WERI-Rb-1 (cell line): ENCODE measurements around the gene RERE.

Experiments used
- DNase-seq: peaks from one replicate; pipeline ENCODE4 v3.0.0-alpha.2; 2020
- H3K27ac ChIP-seq: fragments of 250-450 bp; sonication (Bioruptor Pico); 2 replicates; pipeline ENCODE4 v1.5.1; 2020; ENCODE audit warnings: mild to moderate bottlenecking, moderate library complexity
- H3K27me3 ChIP-seq: fragments of 250-450 bp; sonication (Bioruptor Pico); 2 replicates; pipeline ENCODE4 v1.5.1; 2021; ENCODE audit warnings: mild to moderate bottlenecking, low read depth, moderate library complexity; ENCODE audit not compliant: insufficient read depth, severe bottlenecking
- H3K36me3 ChIP-seq: fragments of 250-450 bp; sonication (Bioruptor Pico); 2 replicates; pipeline ENCODE4 v1.5.1; 2020; ENCODE audit warnings: mild to moderate bottlenecking, moderate library complexity
- H3K4me3 ChIP-seq: 2 replicates; pipeline ENCODE4 v1.5.1; 2011; ENCODE audit warnings: low read depth, mild to moderate bottlenecking, control low read depth, low read length
- H3K9me3 ChIP-seq: fragments of 250-450 bp; sonication (Bioruptor Pico); 2 replicates; pipeline ENCODE4 v1.5.1; 2021; ENCODE audit warnings: mild to moderate bottlenecking, moderate library complexity; ENCODE audit not compliant: severe bottlenecking
- CTCF ChIP-seq: IDR thresholded peaks from 2 replicates; pipeline ENCODE4 v1.5.1; 2011; ENCODE audit warnings: low read depth, mild to moderate bottlenecking, control low read depth, inconsistent platforms, low read length

The RERE gene

DNA sequence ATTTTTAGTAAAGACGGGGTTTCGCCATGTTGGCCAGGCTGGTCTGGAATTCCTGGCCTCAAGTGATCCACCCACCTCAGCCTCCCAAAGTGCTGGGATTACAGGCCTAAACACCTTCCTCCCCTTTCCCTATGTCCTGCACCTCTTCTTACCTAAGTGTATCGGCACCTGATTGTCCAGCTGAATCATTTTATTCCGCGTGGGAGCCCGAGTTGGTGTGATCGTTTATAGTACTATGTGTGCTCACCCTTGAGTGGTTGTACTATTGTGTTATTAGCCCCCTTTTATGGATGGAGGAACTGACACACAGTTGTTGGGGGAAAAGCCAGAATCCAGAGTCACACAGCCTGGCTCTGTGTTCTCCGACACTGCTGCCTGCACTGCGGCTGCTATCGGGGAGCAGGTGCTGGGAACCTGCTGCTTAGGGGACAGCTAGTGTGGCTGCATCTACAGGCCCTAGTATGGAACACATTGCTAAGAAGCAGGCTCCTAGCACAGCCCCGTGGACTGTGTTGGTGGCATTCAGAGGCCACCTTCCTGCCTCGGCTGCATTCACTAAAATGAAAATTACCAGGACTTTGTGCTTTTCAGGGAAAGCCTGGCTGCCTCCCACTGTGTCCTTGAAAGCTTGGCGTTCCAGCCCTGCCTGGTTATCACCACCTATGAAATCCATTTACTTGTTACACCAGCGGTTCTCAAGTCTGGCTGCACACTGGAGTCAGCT is 39.4 kb upstream of the RERE start:
- no peak for TF ChIP-seq CTCF
- no peak overlapping the region for H3K27ac ChIP-seq
- peaks cover 3% of the 10 kb centered on the region for H3K9me3 ChIP-seq
- H3K27me3 ChIP-seq = no peaks in the 10 kb centered on the region
- H3K36me3 ChIP-seq = peaks cover 61% of the 10 kb centered on the region
- no peak overlapping the region for H3K4me3 ChIP-seq
- DNase-seq = no peak

DNA sequence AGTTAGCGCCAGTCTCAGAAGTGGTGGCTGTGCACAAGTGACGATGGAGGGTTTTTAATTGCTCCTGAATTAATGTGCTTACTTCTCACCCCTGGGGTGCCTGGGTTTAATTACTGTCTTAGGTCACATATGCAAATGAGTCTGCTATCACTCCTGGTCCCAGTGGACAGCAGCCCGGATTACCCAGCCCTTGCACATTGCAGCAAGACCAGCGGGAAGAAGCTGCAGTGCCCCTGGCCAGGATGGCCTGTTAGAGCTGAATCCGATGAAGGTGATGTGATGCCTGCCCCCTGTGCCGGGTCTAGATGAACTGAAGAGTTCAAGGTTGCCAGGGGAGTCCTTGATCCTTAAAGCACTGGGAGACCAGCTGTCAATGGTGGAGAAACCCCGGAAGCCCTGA is 36.8 kb upstream of the RERE start:
- peaks cover 3% of the 10 kb centered on the region for H3K9me3 ChIP-seq
- peaks cover 35% of the 10 kb centered on the region for H3K36me3 ChIP-seq
- no peak overlapping the region for H3K4me3 ChIP-seq
- no peak for TF ChIP-seq CTCF
- no peak overlapping the region for H3K27ac ChIP-seq
- DNase-seq = no peak
- H3K27me3 ChIP-seq = no peaks in the 10 kb centered on the region

- no peak for TF ChIP-seq CTCF
- Histone ChIP-seq H3K4me3 (no peak overlapping the region), H3K9me3 (peaks cover 3% of the 10 kb centered on the region), H3K27ac (no peak overlapping the region), H3K27me3 (no peaks in the 10 kb centered on the region), H3K36me3 (peaks cover 4% of the 10 kb centered on the region)
- no peak for DNase-seq
Measured at GRCh38 chr1:8851060-8851459, 33.6 kb upstream of the RERE start.

GRCh38 chr1:8848663-8849386 is 31.4 kb upstream of the RERE start:
- Histone ChIP-seq H3K9me3 (peaks cover 2% of the 10 kb centered on the region), H3K27ac (peak overlapping the region; percentile 36; the same call in 1 of the 2 replicates), H3K27me3 (no peaks in the 10 kb centered on the region), H3K36me3 (no peaks in the 10 kb centered on the region), H3K4me3 (no peak overlapping the region)
- DNase-seq = peak; percentile 88
- peak; percentile 94 for TF ChIP-seq CTCF

- DNase-seq = no peak
- H3K36me3 ChIP-seq = no peaks in the 10 kb centered on the region
- no peak overlapping the region for H3K27ac ChIP-seq
- TF ChIP-seq CTCF = no peak
- H3K27me3 ChIP-seq = no peaks in the 10 kb centered on the region
- no peaks in the 10 kb centered on the region for H3K9me3 ChIP-seq
- no peak overlapping the region for H3K4me3 ChIP-seq
Measured at GRCh38 chr1:8847990-8848389, 30.6 kb upstream of the RERE start.
